ENCODE measurements around the gene SRRM1. TPM values are rescaled to one million over a fixed set of nuclear protein-coding genes. Genes with fewer than 3 reads are reported as not detected.
A peak's percentile ranks its signal among the peaks of the same experiment; 100 is the strongest.

Gene SRRM1
- total and polyA plus RNA-seq, 2 donors = 23.5 to 61.8 TPM

DNA sequence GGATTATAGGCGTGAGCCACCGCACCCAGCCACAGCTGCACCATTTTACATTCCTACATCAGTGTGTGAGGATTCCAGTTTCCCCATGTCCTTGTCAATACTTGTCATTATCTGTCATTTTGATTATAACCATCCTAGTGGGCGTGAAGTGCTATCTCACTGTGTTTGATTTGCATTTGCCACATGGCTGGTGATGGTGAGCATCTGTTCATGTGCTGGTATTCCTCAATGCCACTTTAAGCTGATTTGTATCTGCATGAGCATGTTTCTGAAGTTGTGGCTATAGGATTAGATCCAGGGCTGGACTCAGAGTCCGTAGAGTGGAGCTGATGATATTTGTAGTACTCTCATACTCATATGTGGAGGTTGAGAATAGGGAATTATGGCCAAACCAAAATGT, 36.6 kb downstream of the SRRM1 start:
- H3K27ac ChIP-seq (ENCODE audit: low read depth in 1 of 2, low read length in 1 of 2) = no peak overlapping the region
- H3K36me3 ChIP-seq (ENCODE audit: control insufficient read depth in 2 of 2, insufficient read depth in 2 of 2, low read length in 1 of 2) = peaks cover 16 to 20% of the 10 kb centered on the region in 2 donors
- DNase-seq (ENCODE audit: low read depth in 6 of 9, low spot score in 9 of 9) = no peak
- WGBS = 96% methylated on average over 4 of the region's 4 CpGs
- no peak overlapping the region for H3K4me3 ChIP-seq (ENCODE audit: low read length in 2 of 2)
- H3K4me1 ChIP-seq (ENCODE audit: control insufficient read depth in 2 of 2, insufficient read depth in 2 of 2, low read length in 2 of 2) = no peaks in the 10 kb centered on the region
- H3K27me3 ChIP-seq (ENCODE audit: control insufficient read depth in 2 of 2, insufficient read depth in 1 of 2, low read length in 1 of 2) = no peaks in the 10 kb centered on the region
- H3K9me3 ChIP-seq (ENCODE audit: control insufficient read depth in 2 of 2, insufficient read depth in 1 of 2, low read length in 1 of 2) = no peaks in the 10 kb centered on the region

DNA sequence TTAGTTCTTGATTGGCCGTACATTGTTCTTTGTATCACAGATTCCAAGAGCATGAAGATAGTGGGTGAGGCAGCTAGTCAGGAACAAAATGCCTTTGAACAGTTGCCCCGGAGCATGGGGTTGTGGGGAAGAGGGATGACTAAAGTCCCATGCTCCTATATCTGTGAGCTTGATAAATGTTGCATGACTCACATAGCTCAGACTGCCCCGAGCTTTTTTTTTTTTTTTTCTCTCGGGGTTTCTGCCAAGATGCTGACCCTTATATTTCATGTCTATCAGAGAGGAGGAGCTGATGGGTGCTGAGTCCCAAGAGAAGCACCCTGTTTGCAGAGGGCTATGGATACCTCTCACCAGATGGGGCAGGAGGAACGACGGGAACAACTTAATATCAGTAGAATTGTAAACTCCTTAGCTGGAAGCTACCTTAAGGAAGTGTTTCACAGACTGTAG, 40.6 kb downstream of the SRRM1 start:
- Histone ChIP-seq H3K9me3 (ENCODE audit: control insufficient read depth in 2 of 2, insufficient read depth in 1 of 2, low read length in 1 of 2) (no peaks in the 10 kb centered on the region), H3K4me3 (ENCODE audit: low read length in 2 of 2) (no peak overlapping the region), H3K27me3 (ENCODE audit: control insufficient read depth in 2 of 2, insufficient read depth in 1 of 2, low read length in 1 of 2) (no peaks in the 10 kb centered on the region), H3K36me3 (ENCODE audit: control insufficient read depth in 2 of 2, insufficient read depth in 2 of 2, low read length in 1 of 2) (no peaks in the 10 kb centered on the region), H3K27ac (ENCODE audit: low read depth in 1 of 2, low read length in 1 of 2) (no peak overlapping the region), H3K4me1 (ENCODE audit: control insufficient read depth in 2 of 2, insufficient read depth in 2 of 2, low read length in 2 of 2) (no peaks in the 10 kb centered on the region)
- no peak for DNase-seq (ENCODE audit: low read depth in 6 of 9, low spot score in 9 of 9)
- 89% methylated on average over 6 of the region's 6 CpGs for WGBS

DNA sequence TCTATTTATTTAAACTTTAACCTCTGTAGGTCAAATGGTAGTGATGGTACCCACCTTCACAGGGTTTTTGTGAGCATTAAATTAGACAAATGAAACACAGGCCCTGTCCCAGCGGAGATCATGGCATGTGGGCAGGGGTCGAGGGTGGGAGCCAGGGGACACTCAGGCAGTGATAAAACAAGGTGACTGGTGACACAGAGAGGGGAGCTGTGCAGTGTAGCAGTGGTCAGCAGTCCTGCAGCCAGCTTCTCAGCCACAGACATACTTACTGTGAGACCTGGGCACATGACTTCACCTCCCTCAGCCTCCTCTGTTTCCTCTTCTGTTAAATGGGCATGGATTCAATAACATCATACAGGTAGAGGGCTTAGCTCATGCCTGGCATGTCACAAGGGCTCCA, 44.9 kb downstream of the SRRM1 start:
- DNase-seq (ENCODE audit: low read depth in 6 of 9, low spot score in 9 of 9) = no peak
- WGBS = 92% methylated on average over 2 of the region's 2 CpGs
- no peaks in the 10 kb centered on the region for H3K36me3 ChIP-seq (ENCODE audit: control insufficient read depth in 2 of 2, insufficient read depth in 2 of 2, low read length in 1 of 2)
- H3K9me3 ChIP-seq (ENCODE audit: control insufficient read depth in 2 of 2, insufficient read depth in 1 of 2, low read length in 1 of 2) = no peaks in the 10 kb centered on the region
- no peak overlapping the region for H3K27ac ChIP-seq (ENCODE audit: low read depth in 1 of 2, low read length in 1 of 2)
- no peak overlapping the region for H3K4me3 ChIP-seq (ENCODE audit: low read length in 2 of 2)
- no peaks in the 10 kb centered on the region for H3K27me3 ChIP-seq (ENCODE audit: control insufficient read depth in 2 of 2, insufficient read depth in 1 of 2, low read length in 1 of 2)
- no peaks in the 10 kb centered on the region for H3K4me1 ChIP-seq (ENCODE audit: control insufficient read depth in 2 of 2, insufficient read depth in 2 of 2, low read length in 2 of 2)

DNA sequence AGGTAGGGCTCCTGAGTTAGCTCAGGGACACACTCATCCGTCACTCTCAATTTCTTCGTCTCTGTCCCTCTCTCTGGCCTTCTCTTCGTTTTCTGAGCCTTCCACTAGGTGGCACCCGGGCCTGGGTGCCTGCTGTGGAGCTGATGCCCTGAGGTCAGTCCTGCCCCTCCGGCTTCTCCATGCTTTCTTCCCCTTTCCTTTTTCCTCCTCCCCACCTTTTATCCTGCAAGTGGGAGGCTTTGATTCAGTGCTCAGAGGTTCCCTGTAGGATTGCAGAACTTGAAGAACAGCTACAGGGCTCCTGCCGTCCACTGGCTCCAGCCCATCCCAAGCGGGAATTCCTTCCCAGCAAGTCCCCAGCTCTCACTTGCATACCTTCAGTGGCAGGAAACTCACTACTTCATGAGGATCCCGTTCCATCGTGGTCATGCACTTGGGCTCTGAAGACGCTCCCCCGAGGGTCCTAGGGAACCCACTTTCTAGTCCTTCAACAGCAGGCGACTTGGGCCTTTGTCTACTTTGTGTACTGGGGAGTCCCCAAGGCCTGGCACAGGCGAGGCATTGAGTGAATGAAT, 45.6 kb downstream of the SRRM1 start:
- Histone ChIP-seq H3K36me3 (ENCODE audit: control insufficient read depth in 2 of 2, insufficient read depth in 2 of 2, low read length in 1 of 2) (no peaks in the 10 kb centered on the region), H3K4me1 (ENCODE audit: control insufficient read depth in 2 of 2, insufficient read depth in 2 of 2, low read length in 2 of 2) (no peaks in the 10 kb centered on the region), H3K27me3 (ENCODE audit: control insufficient read depth in 2 of 2, insufficient read depth in 1 of 2, low read length in 1 of 2) (no peaks in the 10 kb centered on the region), H3K4me3 (ENCODE audit: low read length in 2 of 2) (no peak overlapping the region), H3K9me3 (ENCODE audit: control insufficient read depth in 2 of 2, insufficient read depth in 1 of 2, low read length in 1 of 2) (no peaks in the 10 kb centered on the region), H3K27ac (ENCODE audit: low read depth in 1 of 2, low read length in 1 of 2) (no peak overlapping the region)
- peak in 7 of 9 donors; percentile 22 to 68 (median 32) for DNase-seq (ENCODE audit: low read depth in 6 of 9, low spot score in 9 of 9)
- WGBS = 53% methylated on average over 13 of the region's 13 CpGs

DNA sequence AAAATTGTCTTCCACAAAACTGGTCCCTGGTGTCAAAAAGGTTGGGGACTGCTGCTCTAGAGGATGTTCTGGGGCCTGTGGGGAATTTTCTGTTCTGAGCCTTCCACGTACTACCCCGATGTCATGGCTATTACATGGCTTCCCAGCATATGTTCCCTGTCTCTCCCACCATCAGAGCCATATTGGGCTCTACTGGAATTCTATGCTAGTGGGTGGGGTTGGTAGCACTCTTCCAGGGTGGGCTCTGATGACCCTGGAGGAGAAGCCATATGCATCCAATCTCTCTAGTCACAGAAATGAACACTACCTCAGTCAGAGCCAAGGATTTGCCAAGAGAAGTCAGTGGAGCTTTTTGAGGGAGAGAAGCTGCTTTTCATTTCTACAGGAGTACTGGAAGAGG, 47.9 kb downstream of the SRRM1 start:
- no peaks in the 10 kb centered on the region for H3K27me3 ChIP-seq (ENCODE audit: control insufficient read depth in 2 of 2, insufficient read depth in 1 of 2, low read length in 1 of 2)
- H3K36me3 ChIP-seq (ENCODE audit: control insufficient read depth in 2 of 2, insufficient read depth in 2 of 2, low read length in 1 of 2) = no peaks in the 10 kb centered on the region
- H3K9me3 ChIP-seq (ENCODE audit: control insufficient read depth in 2 of 2, insufficient read depth in 1 of 2, low read length in 1 of 2) = no peaks in the 10 kb centered on the region
- no peak for DNase-seq (ENCODE audit: low read depth in 6 of 9, low spot score in 9 of 9)
- peaks cover 0 to 7% of the 10 kb centered on the region in 2 donors for H3K4me1 ChIP-seq (ENCODE audit: control insufficient read depth in 2 of 2, insufficient read depth in 2 of 2, low read length in 2 of 2)
- 44% methylated on average over 2 of the region's 2 CpGs for WGBS
- no peak overlapping the region for H3K4me3 ChIP-seq (ENCODE audit: low read length in 2 of 2)
- H3K27ac ChIP-seq (ENCODE audit: low read depth in 1 of 2, low read length in 1 of 2) = no peak overlapping the region

DNA sequence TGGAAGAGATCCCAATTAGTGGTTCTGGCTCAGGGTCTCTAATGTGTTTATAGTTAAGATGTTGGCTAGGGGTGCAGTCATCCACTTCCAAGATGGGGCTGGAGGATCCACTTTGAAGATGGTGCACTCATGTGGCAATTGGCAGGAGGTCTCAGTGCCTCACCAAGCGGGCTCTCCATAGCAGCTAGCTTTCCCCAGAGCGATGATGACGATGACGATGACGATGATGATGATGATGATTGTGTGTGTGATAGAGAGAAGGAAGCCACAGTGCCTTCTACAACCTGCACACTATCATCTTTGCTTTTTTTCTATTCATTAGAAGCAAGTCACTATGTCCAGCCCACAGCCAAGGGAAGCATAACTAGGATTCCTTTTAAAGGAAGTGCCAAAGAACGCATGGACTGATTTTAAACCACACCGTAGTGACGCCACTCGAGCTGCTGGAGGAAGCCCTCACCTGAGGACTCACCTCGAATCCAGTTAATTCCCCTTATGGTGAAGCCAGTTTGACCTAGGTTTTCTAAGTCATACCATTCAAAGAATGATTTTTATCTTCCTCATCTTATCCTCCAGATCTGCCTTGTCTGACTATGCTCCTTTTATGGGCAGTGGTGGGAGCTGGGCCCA, 49.4 kb downstream of the SRRM1 start:
- no peak overlapping the region for H3K27ac ChIP-seq (ENCODE audit: low read depth in 1 of 2, low read length in 1 of 2)
- H3K36me3 ChIP-seq (ENCODE audit: control insufficient read depth in 2 of 2, insufficient read depth in 2 of 2, low read length in 1 of 2) = no peaks in the 10 kb centered on the region
- H3K4me3 ChIP-seq (ENCODE audit: low read length in 2 of 2) = no peak overlapping the region
- no peaks in the 10 kb centered on the region for H3K9me3 ChIP-seq (ENCODE audit: control insufficient read depth in 2 of 2, insufficient read depth in 1 of 2, low read length in 1 of 2)
- no peak for DNase-seq (ENCODE audit: low read depth in 6 of 9, low spot score in 9 of 9)
- WGBS = 93% methylated on average over 10 of the region's 10 CpGs
- no peaks in the 10 kb centered on the region for H3K27me3 ChIP-seq (ENCODE audit: control insufficient read depth in 2 of 2, insufficient read depth in 1 of 2, low read length in 1 of 2)
- peaks cover 0 to 9% of the 10 kb centered on the region in 2 donors for H3K4me1 ChIP-seq (ENCODE audit: control insufficient read depth in 2 of 2, insufficient read depth in 2 of 2, low read length in 2 of 2)

DNA sequence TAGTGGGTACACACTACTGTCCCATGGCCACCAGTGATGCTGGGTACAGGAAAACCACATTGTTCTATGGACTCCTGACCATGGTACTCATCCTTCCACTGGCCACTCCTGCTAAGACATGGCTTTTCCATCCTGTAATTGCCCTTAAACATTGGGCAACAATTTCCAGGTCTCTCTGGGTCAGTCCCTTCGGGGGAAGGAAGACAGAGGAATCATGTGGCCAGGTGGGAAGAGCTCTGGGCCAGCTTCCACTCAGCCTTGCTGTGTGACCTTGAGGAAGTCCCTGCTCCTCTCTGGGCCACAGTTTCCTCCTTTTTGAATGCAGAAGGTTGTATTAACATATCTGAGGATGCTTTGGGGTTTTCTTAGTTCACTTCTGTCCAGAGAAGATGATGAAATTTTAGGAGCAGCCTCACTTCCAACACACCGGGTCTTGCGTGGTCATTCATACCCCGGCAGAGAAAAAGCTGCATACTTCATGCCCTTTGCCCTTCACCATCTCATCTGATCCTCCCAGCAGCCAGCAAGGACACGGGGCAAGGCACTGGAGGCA, 50.8 kb downstream of the SRRM1 start:
- no peak overlapping the region for H3K27ac ChIP-seq (ENCODE audit: low read depth in 1 of 2, low read length in 1 of 2)

DNA sequence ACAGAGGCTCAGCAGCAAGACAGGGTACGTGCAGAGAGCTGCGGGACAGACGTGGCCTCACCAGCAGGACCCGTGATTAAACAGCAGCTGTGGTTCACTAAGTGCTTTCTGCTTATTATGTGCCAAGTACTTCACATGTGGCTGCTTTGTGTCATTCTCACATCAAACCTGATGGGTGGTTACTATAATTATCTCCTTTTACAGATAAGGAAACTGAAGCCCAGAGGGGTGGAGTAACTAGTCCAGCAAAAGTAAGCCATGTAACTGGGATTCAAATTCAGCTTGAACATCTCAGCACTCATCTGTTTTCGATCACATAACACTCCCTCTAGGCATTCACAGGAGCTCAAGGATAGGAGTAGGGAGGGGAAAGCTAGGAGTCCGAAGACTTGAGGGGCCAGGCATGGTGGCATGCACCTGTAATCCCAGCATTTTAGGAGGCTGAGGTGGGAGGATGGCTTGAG, 51.3 kb downstream of the SRRM1 start:
- DNase-seq (ENCODE audit: low read depth in 6 of 9, low spot score in 9 of 9) = no peak
- Histone ChIP-seq H3K4me1 (ENCODE audit: control insufficient read depth in 2 of 2, insufficient read depth in 2 of 2, low read length in 2 of 2) (peaks cover 0 to 9% of the 10 kb centered on the region in 2 donors), H3K27ac (ENCODE audit: low read depth in 1 of 2, low read length in 1 of 2) (no peak overlapping the region), H3K9me3 (ENCODE audit: control insufficient read depth in 2 of 2, insufficient read depth in 1 of 2, low read length in 1 of 2) (no peaks in the 10 kb centered on the region), H3K27me3 (ENCODE audit: control insufficient read depth in 2 of 2, insufficient read depth in 1 of 2, low read length in 1 of 2) (no peaks in the 10 kb centered on the region), H3K36me3 (ENCODE audit: control insufficient read depth in 2 of 2, insufficient read depth in 2 of 2, low read length in 1 of 2) (no peaks in the 10 kb centered on the region), H3K4me3 (ENCODE audit: low read length in 2 of 2) (no peak overlapping the region)
- 81% methylated on average over 6 of the region's 6 CpGs for whole genome bisulfite sequencing

More for the DNA sequence above, 50.8 kb downstream of the SRRM1 start:
- Histone ChIP-seq H3K36me3 (ENCODE audit: control insufficient read depth in 2 of 2, insufficient read depth in 2 of 2, low read length in 1 of 2) (no peaks in the 10 kb centered on the region), H3K9me3 (ENCODE audit: control insufficient read depth in 2 of 2, insufficient read depth in 1 of 2, low read length in 1 of 2) (no peaks in the 10 kb centered on the region), H3K4me3 (ENCODE audit: low read length in 2 of 2) (no peak overlapping the region), H3K4me1 (ENCODE audit: control insufficient read depth in 2 of 2, insufficient read depth in 2 of 2, low read length in 2 of 2) (peaks cover 0 to 9% of the 10 kb centered on the region in 2 donors), H3K27me3 (ENCODE audit: control insufficient read depth in 2 of 2, insufficient read depth in 1 of 2, low read length in 1 of 2) (no peaks in the 10 kb centered on the region)
- DNase-seq (ENCODE audit: low read depth in 6 of 9, low spot score in 9 of 9) = no peak
- WGBS = 90% methylated on average over 5 of the region's 5 CpGs

DNA sequence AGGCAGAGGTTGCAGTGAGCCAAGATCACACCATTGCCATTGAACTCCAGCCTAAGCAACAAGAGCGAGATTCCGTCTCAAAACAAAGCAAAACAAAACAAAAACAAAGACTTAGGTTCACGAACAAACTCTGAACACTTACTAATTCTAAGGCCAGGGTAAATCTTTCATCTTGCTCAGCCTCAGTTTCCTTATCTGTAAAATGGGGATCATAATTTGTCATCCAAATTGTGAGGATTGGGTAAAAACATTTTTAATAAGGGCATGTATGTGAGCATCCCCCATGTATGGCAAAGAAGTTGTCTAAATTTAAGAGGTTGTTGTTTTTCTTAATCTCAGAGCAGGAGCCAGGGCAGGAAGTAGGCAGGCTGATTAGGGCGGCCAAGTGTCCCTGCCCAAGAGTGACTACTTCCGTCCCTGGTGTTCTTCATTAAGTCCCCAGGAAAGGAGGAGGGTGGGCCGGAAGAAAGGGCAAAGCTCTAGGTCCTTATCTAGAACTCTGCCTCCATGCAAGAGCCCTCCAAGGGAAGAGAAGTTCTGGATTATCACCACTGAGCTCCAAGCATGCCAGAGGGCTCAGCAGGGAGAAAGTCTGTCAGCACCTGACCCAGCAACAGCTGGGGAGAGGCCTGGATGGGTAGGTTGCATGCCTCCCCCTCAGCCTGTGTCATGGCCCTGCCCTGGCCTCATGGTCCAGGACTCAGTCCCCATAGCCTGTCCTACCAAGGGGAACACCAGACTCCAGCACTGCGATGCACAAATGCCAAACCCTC, 52.3 kb downstream of the SRRM1 start:
- H3K36me3 ChIP-seq (ENCODE audit: control insufficient read depth in 2 of 2, insufficient read depth in 2 of 2, low read length in 1 of 2) = no peaks in the 10 kb centered on the region
- DNase-seq (ENCODE audit: low read depth in 6 of 9, low spot score in 9 of 9) = no peak
- 83% methylated on average over 7 of the region's 7 CpGs for WGBS
- H3K4me3 ChIP-seq (ENCODE audit: low read length in 2 of 2) = no peak overlapping the region
- H3K9me3 ChIP-seq (ENCODE audit: control insufficient read depth in 2 of 2, insufficient read depth in 1 of 2, low read length in 1 of 2) = no peaks in the 10 kb centered on the region
- no peak overlapping the region for H3K27ac ChIP-seq (ENCODE audit: low read depth in 1 of 2, low read length in 1 of 2)
- peaks cover 0 to 9% of the 10 kb centered on the region in 2 donors for H3K4me1 ChIP-seq (ENCODE audit: control insufficient read depth in 2 of 2, insufficient read depth in 2 of 2, low read length in 2 of 2)
- H3K27me3 ChIP-seq (ENCODE audit: control insufficient read depth in 2 of 2, insufficient read depth in 1 of 2, low read length in 1 of 2) = no peaks in the 10 kb centered on the region
